ENCODE results near the gene GYPC. TPM values are rescaled to one million over a fixed set of nuclear protein-coding genes. Genes with fewer than 3 reads are reported as not detected.

GYPC gene
- total RNA-seq, 1 donor from 2014 or later: 50.1 TPM

- ChIA-PET CTCF (no interaction called here), POLR2A (no interaction called here)
- peaks cover 7% of the 10 kb centered on the region for H3K9me3 Mint-ChIP-seq
- intact Hi-C loops (cut with micrococcal nuclease): loop anchor here (5.0 kb wide), 1 partner anchor 46 kb away; no protein-coding TSS in a partner anchor
- ATAC-seq (ENCODE audit: low read depth) (no peak), DNase-seq (no peak)
- no peak overlapping the region for H3K27ac Mint-ChIP-seq
- H3K4me3 Mint-ChIP-seq: no peak overlapping the region
- H3K4me1 Mint-ChIP-seq: peaks cover 7% of the 10 kb centered on the region
- TF ChIP-seq, protein P1, sequence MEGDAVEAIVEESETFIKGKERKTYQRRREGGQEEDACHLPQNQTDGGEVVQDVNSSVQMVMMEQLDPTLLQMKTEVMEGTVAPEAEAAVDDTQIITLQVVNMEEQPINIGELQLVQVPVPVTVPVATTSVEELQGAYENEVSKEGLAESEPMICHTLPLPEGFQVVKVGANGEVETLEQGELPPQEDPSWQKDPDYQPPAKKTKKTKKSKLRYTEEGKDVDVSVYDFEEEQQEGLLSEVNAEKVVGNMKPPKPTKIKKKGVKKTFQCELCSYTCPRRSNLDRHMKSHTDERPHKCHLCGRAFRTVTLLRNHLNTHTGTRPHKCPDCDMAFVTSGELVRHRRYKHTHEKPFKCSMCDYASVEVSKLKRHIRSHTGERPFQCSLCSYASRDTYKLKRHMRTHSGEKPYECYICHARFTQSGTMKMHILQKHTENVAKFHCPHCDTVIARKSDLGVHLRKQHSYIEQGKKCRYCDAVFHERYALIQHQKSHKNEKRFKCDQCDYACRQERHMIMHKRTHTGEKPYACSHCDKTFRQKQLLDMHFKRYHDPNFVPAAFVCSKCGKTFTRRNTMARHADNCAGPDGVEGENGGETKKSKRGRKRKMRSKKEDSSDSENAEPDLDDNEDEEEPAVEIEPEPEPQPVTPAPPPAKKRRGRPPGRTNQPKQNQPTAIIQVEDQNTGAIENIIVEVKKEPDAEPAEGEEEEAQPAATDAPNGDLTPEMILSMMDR (IDR thresholded peaks at IDR 0.05): no peak
- peaks cover 66% of the 10 kb centered on the region for H3K36me3 Mint-ChIP-seq (ENCODE audit: low read depth)
- no peaks in the 10 kb centered on the region for H3K27me3 Mint-ChIP-seq
Observed at GRCh38 chr2:126678269-126679065, 22.5 kb downstream of the GYPC start.

DNA sequence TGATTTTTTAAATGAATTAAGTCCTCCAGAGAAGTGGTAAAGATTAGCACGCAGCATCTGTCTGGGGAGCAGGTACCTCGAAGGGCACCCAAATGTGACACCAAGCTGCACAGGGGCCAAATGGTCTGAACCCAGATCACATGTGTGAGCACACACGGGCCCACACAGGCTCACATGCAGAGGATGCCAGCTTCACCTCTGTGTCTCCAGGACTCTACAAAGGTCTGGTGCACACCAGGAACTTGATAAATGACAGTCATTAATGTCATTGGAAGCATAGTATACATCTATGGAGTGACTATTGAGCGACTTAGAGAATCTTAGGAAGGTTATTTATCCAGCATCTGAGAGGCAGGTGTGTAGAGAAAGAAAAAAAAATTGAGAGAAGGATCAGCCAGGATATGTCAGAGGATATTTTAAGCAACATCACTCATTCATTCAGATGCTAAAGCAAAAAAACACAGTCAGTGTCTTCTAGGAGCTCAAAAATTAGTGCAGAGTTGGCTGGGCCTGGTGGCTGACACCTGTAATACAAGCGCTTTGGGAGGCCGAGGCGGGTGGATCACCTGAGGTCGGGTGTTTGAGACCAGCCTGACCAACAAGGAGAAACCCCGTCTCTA lies 23.2 kb downstream of the GYPC start:
- H3K27ac Mint-ChIP-seq: no peak overlapping the region
- ChIA-PET POLR2A (no interaction called here), CTCF (no interaction called here)
- peaks cover 65% of the 10 kb centered on the region for H3K36me3 Mint-ChIP-seq (ENCODE audit: low read depth)
- TF ChIP-seq, protein P1 (IDR thresholded peaks at IDR 0.05): no peak
- H3K9me3 Mint-ChIP-seq: peaks cover 7% of the 10 kb centered on the region
- intact Hi-C loops (cut with micrococcal nuclease): loop anchor here (5.0 kb wide), 1 partner anchor 47 kb away; no protein-coding TSS in a partner anchor
- no peak overlapping the region for H3K4me3 Mint-ChIP-seq
- DNase-seq (no peak), ATAC-seq (ENCODE audit: low read depth) (no peak)
- H3K27me3 Mint-ChIP-seq: no peaks in the 10 kb centered on the region
- peaks cover 7% of the 10 kb centered on the region for H3K4me1 Mint-ChIP-seq

DNA sequence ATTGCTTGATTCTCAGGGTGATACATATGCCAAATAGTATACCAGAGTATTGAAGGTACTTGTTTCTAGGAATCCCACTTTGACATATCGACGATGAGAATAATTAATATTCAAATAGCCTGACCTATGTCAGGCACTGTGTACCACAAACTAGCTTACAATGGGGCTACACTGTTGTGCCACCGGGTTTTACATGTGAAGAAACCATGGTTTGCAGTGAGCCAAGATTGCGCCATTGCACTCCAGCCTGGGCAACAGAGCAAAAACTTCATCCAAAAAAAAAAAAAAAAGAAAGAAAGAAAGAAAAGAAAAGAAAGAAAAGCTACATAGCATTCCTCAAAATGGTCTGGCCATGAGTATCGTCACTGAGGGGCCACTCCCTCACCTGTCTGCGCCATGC lies 25.5 kb downstream of the GYPC start:
- Mint-ChIP-seq H3K27ac (no peak overlapping the region), H3K4me3 (no peak overlapping the region), H3K9me3 (no peaks in the 10 kb centered on the region), H3K36me3 (ENCODE audit: low read depth) (peaks cover 59% of the 10 kb centered on the region), H3K4me1 (peaks cover 3% of the 10 kb centered on the region), H3K27me3 (no peaks in the 10 kb centered on the region)
- POLR2A ChIA-PET: no interaction called here
- DNase-seq: no peak
- intact Hi-C loops (cut with micrococcal nuclease): no loop called here
- ATAC-seq (ENCODE audit: low read depth): no peak
- CTCF ChIA-PET: no interaction called here
- TF ChIP-seq, protein P1 (IDR thresholded peaks at IDR 0.05): no peak

- peaks cover 5% of the 10 kb centered on the region for H3K9me3 Mint-ChIP-seq
- POLR2A ChIA-PET: no interaction called here
- TF ChIP-seq, protein P1 (IDR thresholded peaks at IDR 0.05): no peak
- ATAC-seq (ENCODE audit: low read depth): no peak
- DNase-seq: no peak
- no peak overlapping the region for H3K27ac Mint-ChIP-seq
- no peak overlapping the region for H3K4me3 Mint-ChIP-seq
- H3K36me3 Mint-ChIP-seq (ENCODE audit: low read depth): peaks cover 58% of the 10 kb centered on the region
- CTCF ChIA-PET: no interaction called here
- H3K4me1 Mint-ChIP-seq: peaks cover 2% of the 10 kb centered on the region
- no peaks in the 10 kb centered on the region for H3K27me3 Mint-ChIP-seq
- intact Hi-C loops (cut with micrococcal nuclease): no loop called here
Observed at GRCh38 chr2:126685629-126686028, 29.7 kb downstream of the GYPC start.

DNA sequence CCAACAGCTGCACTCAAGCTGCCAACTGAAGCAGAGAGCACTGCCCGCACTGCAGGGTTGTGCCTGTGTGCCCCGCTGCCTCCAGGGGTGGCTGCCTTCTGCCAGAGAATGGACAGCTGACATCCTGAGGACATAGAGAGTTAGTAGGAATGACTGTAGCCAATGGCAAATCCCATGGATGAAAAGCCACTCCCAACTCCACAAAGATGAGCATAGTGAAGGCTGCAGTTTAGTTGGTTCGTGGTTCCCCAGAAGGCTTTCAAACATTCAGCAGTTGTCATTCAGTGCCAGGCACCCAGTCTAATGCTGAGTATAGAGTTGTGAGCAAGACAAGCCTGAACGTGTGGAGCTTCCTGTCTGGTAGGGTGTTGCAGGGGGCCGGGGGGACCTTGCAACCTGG lies 30.3 kb downstream of the GYPC start:
- Mint-ChIP-seq H3K4me1 (peaks cover 2% of the 10 kb centered on the region), H3K36me3 (ENCODE audit: low read depth) (peaks cover 59% of the 10 kb centered on the region), H3K9me3 (peaks cover 5% of the 10 kb centered on the region), H3K4me3 (no peak overlapping the region), H3K27me3 (no peaks in the 10 kb centered on the region), H3K27ac (no peak overlapping the region)
- DNase-seq: no peak
- POLR2A ChIA-PET: no interaction called here
- no peak for ATAC-seq (ENCODE audit: low read depth)
- TF ChIP-seq, protein P1 (IDR thresholded peaks at IDR 0.05): no peak
- intact Hi-C loops (cut with micrococcal nuclease): no loop called here
- CTCF ChIA-PET: no interaction called here

Measured in activated B cell treated with CpG ODN at 0.5 μM for 24 hours (primary cell).